DND-41 (cell line): ENCODE measurements around the gene AFF2.

Source experiments
- ATAC-seq: fragments of 200-7000 bp; cut with Tn5 transposase; 3 replicates; pipeline ENCODE4 v1.9.1; 2021; ENCODE audit warnings: low read depth; ENCODE audit not compliant: insufficient read depth
- DNase-seq: peaks from one replicate; pipeline ENCODE4 v3.0.0-alpha.2; 2020
- H2AFZ ChIP-seq: 2 replicates; pipeline ENCODE4 v1.6.0; 2012; ENCODE audit warnings: low read depth, low read length
- H3K27ac ChIP-seq: 2 replicates; pipeline ENCODE4 v1.5.1; 2012; ENCODE audit warnings: low read length, inconsistent platforms
- H3K27me3 ChIP-seq: fragments of 200-600 bp; sonication (generic); 2 replicates; pipeline ENCODE4 v1.6.0; 2012; ENCODE audit warnings: low read length, mild to moderate bottlenecking, inconsistent platforms; ENCODE audit not compliant: insufficient read depth, poor library complexity
- H3K36me3 ChIP-seq: 2 replicates; pipeline ENCODE4 v1.5.1; 2012; ENCODE audit warnings: low read length, inconsistent platforms; ENCODE audit not compliant: insufficient read depth
- H3K4me1 ChIP-seq: 2 replicates; pipeline ENCODE4 v1.5.1; 2012; ENCODE audit warnings: mild to moderate bottlenecking, low read length; ENCODE audit not compliant: insufficient read depth
- H3K4me2 ChIP-seq: 2 replicates; pipeline ENCODE4 v1.6.0; 2012; ENCODE audit warnings: mild to moderate bottlenecking, moderate library complexity, low read length, inconsistent platforms; ENCODE audit not compliant: insufficient read depth
- H3K4me3 ChIP-seq, 2 experiments: fragments of 200-600 bp in 1 of 2; shearing (Covaris generic) in 1 of 2; 2 replicates each; pipeline ENCODE4 v1.5.1; 2012 to 2016; ENCODE audit warnings: inconsistent platforms in 2 of 2, low read length in 2 of 2, mild to moderate bottlenecking in 2 of 2, low read depth in 1 of 2, moderate library complexity in 1 of 2
- H3K79me2 ChIP-seq: 2 replicates; pipeline ENCODE4 v1.6.0; 2012; ENCODE audit warnings: low read length, inconsistent platforms; ENCODE audit not compliant: insufficient read depth
- H3K9ac ChIP-seq: 2 replicates; pipeline ENCODE4 v1.6.0; 2012; ENCODE audit warnings: low read depth, mild to moderate bottlenecking, inconsistent platforms, low read length, moderate library complexity
- H3K9me3 ChIP-seq: 2 replicates; pipeline ENCODE4 v1.5.1; 2012; ENCODE audit warnings: low read length, moderate library complexity, mild to moderate bottlenecking, inconsistent platforms; ENCODE audit not compliant: insufficient read depth, severe bottlenecking
- H4K20me1 ChIP-seq: 2 replicates; pipeline ENCODE4 v1.6.0; 2012; ENCODE audit warnings: low read length; ENCODE audit not compliant: insufficient read depth
- CTCF ChIP-seq: IDR thresholded peaks from 2 replicates; pipeline ENCODE4 v1.5.1; 2012; ENCODE audit warnings: borderline replicate concordance, low read length, moderate library complexity, mild to moderate bottlenecking; ENCODE audit not compliant: poor library complexity, severe bottlenecking; ENCODE audit errors: extremely low read depth
- EZH2 ChIP-seq: IDR thresholded peaks from 3 replicates; pipeline ENCODE4 v1.6.1; 2012; ENCODE audit warnings: borderline replicate concordance, low read depth, mild to moderate bottlenecking, moderate library complexity, low read length, inconsistent platforms; ENCODE audit not compliant: severe bottlenecking

Gene AFF2

GRCh38 chrX:148715361-148715760 is 214.9 kb downstream of the AFF2 start:
- no peak overlapping the region for H3K9ac ChIP-seq
- H3K27me3 ChIP-seq, result no peaks in the 10 kb centered on the region
- no peak overlapping the region for H3K4me3 ChIP-seq
- TF ChIP-seq CTCF, result no peak
- no peak for TF ChIP-seq EZH2
- H3K4me2 ChIP-seq, result no peak overlapping the region
- H2AFZ ChIP-seq, result no peak overlapping the region
- no peak overlapping the region for H3K27ac ChIP-seq
- DNase-seq (no peak), ATAC-seq (no peak)
- no peaks in the 10 kb centered on the region for H4K20me1 ChIP-seq
- no peaks in the 10 kb centered on the region for H3K36me3 ChIP-seq
- no peaks in the 10 kb centered on the region for H3K79me2 ChIP-seq
- no peaks in the 10 kb centered on the region for H3K4me1 ChIP-seq
- no peaks in the 10 kb centered on the region for H3K9me3 ChIP-seq

DNA sequence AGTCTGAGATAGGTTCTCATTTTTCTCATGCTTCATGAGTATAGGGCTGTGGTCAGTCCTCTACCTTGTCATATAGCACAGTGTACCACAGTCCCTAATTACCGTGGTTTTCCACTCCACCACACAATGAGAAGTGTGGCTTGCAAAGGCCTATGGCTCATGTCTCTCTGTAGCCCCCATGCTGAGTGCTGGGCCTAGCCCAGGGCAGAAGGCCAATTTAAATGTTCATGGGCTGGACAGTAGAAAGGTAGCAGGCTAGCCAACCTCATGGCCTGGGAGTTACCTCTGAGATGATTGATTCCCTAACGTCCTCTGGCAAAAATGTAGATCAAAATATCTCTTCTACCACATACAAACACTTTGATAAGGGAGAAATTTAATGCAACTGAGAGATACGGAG is 222.5 kb downstream of the AFF2 start:
- no peaks in the 10 kb centered on the region for H3K36me3 ChIP-seq
- DNase-seq (no peak), ATAC-seq (no peak)
- no peaks in the 10 kb centered on the region for H3K79me2 ChIP-seq
- no peaks in the 10 kb centered on the region for H4K20me1 ChIP-seq
- H3K27ac ChIP-seq, result no peak overlapping the region
- H3K9ac ChIP-seq, result no peak overlapping the region
- H3K4me2 ChIP-seq, result no peak overlapping the region
- H3K9me3 ChIP-seq, result no peaks in the 10 kb centered on the region
- TF ChIP-seq EZH2, result no peak
- no peak for TF ChIP-seq CTCF
- H2AFZ ChIP-seq, result no peak overlapping the region
- H3K4me1 ChIP-seq, result no peaks in the 10 kb centered on the region
- no peak overlapping the region for H3K4me3 ChIP-seq
- H3K27me3 ChIP-seq, result no peaks in the 10 kb centered on the region

DNA sequence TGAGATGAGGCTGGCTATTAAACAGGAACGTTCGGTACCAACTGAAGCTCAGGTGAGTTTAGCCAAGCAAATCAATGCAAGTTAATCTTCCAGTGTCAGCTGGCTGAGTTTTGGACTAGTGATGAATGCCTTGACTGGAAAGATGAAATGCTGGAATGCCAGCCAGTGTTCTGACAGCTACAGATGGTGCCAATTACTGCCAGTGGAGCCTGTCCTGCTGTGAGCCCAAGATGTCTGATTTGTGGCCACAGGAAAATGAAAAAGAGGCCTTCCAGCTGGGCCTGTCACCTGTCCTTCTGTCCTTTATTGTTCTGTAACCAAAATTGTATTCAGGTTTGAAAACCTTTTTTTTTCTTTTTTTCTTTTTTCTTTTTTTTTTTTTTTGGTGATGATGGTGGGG is 223.1 kb downstream of the AFF2 start:
- Histone ChIP-seq H3K4me2 (no peak overlapping the region), H2AFZ (no peak overlapping the region), H3K4me1 (no peaks in the 10 kb centered on the region), H3K4me3 (no peak overlapping the region), H3K27ac (no peak overlapping the region), H3K79me2 (no peaks in the 10 kb centered on the region), H3K9me3 (no peaks in the 10 kb centered on the region), H3K9ac (no peak overlapping the region), H4K20me1 (no peaks in the 10 kb centered on the region), H3K36me3 (no peaks in the 10 kb centered on the region), H3K27me3 (no peaks in the 10 kb centered on the region)
- no peak for TF ChIP-seq EZH2
- TF ChIP-seq CTCF, result no peak
- no peak for ATAC-seq
- DNase-seq, result no peak

- no peak for DNase-seq
- H2AFZ ChIP-seq, result no peak overlapping the region
- no peaks in the 10 kb centered on the region for H3K9me3 ChIP-seq
- TF ChIP-seq EZH2 (no peak), CTCF (no peak)
- H4K20me1 ChIP-seq, result no peaks in the 10 kb centered on the region
- no peak overlapping the region for H3K27ac ChIP-seq
- H3K4me1 ChIP-seq, result peaks cover 8% of the 10 kb centered on the region; the same call in 1 of the 2 replicates
- no peak overlapping the region for H3K9ac ChIP-seq
- peaks cover 6% of the 10 kb centered on the region; the same call in 1 of the 2 replicates for H3K36me3 ChIP-seq
- H3K79me2 ChIP-seq, result no peaks in the 10 kb centered on the region
- ATAC-seq, result no peak
- H3K4me2 ChIP-seq, result no peak overlapping the region
- no peaks in the 10 kb centered on the region for H3K27me3 ChIP-seq
- H3K4me3 ChIP-seq, result no peak overlapping the region
Observed at GRCh38 chrX:148728901-148729300, 228.5 kb downstream of the AFF2 start.
